Stimulated activated CD8-positive, alpha-beta memory T cell treated with anti-CD3 and anti-CD28 coated beads, Interleukin-7, amount 100 ng/mL, for 24 hours (primary cell): ENCODE data around the gene ZNF74.
"Not testable (repeated sequence)": the region's sequence is repeated elsewhere in the genome, so short reads cannot be mapped to it uniquely, and the experiment has no call there.

Experiments used
- DNase-seq: peaks from one replicate; pipeline ENCODE4 v3.0.0-alpha.2; 2020; ENCODE audit warnings: low read depth

The ZNF74 gene

DNA sequence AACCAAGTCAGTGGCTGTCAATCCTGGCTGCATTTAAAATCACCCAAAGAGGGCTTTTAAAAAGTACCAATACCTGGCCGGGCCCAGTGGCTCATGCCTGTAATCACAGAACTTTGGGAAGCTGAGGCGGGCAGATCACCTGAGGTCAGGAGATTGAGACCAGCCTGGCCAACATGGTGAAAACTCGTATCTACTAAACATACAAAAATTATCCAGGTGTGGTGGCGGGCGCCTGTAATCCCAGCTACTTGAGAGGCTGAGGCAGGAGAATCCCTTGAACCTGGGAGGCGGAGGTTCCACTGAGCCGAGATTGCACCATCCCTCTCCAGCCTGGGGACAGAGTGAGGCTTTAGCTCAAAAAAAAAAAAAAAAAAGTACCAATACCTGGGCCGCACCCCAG, 17.7 kb upstream of the ZNF74 start:
- DNase-seq = not testable (repeated sequence)

- not testable (repeated sequence) for DNase-seq
These were observed 17.0 kb upstream of the ZNF74 start for GRCh38 chr22:20376983-20377382.

- DNase-seq = no peak
These were observed 15.8 kb upstream of the ZNF74 start for GRCh38 chr22:20378110-20378509.

- DNase-seq = not testable (repeated sequence)
These were observed 15.3 kb upstream of the ZNF74 start for GRCh38 chr22:20378684-20379083.

DNA sequence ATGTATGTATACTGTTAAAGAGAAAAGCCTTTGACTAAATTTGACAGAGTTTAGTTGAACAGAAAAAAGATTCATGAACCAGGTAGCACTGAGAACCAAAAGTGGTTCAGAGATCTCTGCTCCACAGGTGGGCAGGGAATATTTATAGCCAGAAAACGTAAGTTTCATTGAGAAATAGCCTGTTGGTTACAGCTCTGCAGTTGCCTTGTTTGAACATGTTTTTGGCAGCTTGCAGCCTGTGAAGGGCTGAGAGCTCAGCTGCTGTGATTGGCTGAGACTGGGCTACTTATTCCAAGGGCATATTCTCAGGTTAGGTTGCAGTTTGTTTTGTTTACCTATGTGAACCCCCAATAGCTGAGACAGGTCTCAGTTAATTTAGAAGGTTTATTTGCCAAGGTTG, 13.5 kb upstream of the ZNF74 start:
- DNase-seq = no peak

DNA sequence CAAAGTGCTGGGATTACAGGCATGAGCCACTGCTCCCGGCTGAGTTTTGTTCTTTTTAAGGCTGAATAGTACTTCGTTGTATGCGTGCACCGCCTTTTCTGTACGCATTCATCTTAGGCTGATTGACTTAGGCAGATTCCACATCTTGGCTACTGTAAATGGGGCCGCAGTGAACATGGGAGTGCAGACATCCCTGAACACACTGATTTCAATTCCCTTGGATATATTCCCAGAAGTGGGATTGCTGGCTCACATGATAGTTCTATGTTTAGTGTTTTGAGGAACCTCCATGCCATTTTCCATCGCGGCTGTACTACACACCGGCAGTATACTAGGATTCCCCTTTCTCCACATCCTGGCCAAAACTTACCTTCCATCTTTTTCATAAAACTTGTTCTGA, 10.4 kb upstream of the ZNF74 start:
- DNase-seq = no peak

- no peak for DNase-seq
These were observed 9.8 kb upstream of the ZNF74 start for GRCh38 chr22:20384171-20384570.

DNA sequence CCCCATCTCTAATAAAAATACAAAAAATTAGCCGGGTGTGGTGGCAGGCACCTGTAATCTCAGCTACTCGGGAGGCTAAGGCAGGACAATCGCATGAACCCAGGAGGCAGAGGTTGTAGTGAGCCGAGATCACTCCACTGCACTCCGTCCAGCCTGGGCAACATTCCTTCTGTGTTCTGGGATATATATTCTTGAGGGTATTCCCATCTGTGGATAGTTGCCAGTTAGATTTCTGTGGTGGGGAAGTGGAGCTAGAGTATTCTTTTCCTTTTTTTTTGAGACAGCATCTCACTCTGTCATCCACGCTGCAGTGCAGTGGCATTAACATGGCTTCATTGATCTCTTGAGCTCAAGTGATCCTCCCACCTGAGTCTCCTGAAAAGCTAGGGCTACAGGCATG, 9.1 kb upstream of the ZNF74 start:
- DNase-seq = no peak

DNA sequence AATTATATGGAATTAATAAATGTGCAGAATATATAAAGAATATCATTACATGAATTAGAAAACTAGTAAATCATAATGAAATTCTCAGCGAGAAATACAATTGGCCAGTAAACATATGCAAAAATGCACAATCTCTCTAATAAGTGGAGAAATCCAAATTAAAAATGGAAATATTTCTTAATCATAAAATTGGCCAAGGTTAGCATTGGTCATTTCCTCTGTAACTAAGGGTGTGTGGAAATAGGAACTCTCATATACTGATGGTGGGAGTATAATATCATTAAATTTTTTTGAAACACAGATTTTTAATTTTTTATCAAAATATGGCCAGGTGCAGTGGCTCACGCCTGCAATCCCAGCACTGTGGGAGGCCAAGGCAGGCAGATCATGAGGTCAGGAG, 7.6 kb upstream of the ZNF74 start:
- no peak for DNase-seq

DNA sequence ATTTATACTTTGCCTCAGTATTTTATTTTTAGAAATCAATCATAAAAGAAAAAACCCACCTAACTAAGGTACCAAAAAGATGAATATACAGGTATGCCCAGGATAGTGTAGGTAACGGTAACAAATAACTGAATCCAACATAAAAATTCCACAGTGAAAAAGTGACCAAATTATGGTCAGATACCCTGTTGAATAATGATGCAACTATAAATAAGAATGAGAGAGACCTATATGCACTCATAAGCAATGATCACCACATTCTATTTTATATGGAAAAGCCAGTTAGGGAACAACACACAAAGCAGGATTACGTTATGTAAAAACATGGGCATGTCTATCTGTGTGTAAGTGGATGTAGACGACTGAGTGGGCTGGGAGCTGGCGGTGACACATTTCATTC, 7.0 kb upstream of the ZNF74 start:
- no peak for DNase-seq

DNA sequence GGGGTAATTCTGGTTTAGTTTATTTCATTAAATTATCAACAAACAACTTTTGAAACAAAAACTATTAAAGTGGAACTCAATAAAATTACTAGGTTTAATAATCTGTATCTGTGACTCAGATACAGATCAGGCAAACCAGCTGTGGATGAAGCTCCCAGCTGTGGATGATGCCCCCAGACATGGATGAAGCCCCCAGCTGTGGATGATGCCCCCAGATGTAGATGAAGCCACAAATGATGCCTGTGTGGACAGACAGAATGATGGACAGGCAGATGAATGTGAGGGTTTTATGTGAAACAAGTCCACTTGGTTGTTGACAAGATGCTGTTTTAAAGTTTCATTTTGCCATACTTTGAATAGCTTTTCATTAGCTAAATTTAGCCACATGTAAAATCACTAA, 5.8 kb upstream of the ZNF74 start:
- no peak for DNase-seq

- no peak for DNase-seq
These were observed 4.7 kb upstream of the ZNF74 start for GRCh38 chr22:20389288-20389687.

DNA sequence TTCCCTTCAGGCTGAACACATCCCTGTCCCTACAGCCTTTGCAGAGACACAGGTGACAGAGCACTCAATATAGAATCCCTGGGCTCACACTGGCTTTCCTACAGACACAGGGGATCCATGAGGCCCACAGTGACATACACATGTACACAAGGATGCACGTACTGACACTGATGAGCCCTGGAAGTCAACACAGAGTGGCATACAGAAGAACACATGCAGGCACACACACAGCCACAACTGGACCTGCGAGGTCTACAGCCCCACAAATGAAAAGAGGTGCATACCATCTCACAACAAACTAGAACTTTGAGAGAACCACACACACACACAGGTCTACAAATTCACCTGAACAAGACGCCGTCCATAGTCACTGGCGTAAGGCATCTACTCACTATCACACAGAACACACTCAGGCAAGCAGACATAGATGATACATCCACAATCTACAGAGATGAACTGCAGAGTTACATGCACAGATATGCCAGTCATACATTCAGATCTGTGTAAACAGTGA, 3.5 kb upstream of the ZNF74 start:
- DNase-seq = no peak

DNA sequence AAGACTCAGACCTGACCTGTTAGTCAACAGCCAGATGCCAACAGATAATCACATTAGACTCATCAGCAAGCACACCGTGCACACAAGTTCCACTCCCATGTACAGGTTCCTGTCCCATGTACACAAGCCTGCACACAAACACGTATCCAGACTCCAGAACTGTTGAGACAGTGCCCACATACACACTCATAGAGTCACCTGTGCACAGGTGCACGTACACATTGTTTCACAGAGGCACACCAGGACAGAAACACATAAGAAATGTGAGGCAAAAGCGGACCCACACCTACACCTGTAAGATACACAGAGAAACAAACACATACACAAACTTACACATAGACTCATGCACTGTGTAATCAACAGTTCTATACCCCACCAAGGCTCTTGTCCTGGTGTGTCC, 2.7 kb upstream of the ZNF74 start:
- no peak for DNase-seq

DNA sequence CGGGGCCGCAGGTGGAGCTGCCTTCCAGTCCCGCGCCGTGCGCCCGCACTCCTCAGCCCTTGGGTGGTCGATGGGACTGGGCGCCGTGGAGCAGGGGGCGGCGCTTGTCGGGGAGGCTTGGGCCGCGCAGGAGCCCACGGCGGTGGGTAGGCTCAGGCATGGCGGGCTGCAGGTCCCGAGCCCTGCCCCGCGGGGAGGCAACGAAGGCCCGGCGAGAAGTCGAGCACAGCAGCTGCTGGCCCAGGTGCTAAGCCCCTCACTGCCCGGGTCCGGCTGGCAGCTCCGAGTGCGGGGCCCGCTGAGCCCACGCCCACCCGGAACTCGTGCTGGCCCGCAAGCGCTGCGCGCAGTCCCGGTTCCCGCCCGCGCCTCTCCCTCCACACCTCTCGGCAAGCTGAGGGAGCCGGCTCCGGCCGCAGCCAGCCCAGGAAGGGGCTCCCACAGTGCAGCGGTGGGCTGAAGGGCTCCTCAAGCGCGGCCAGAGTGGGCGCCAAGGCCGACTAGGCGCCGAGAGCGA, 1.5 kb upstream of the ZNF74 start:
- DNase-seq = not testable (repeated sequence)

DNA sequence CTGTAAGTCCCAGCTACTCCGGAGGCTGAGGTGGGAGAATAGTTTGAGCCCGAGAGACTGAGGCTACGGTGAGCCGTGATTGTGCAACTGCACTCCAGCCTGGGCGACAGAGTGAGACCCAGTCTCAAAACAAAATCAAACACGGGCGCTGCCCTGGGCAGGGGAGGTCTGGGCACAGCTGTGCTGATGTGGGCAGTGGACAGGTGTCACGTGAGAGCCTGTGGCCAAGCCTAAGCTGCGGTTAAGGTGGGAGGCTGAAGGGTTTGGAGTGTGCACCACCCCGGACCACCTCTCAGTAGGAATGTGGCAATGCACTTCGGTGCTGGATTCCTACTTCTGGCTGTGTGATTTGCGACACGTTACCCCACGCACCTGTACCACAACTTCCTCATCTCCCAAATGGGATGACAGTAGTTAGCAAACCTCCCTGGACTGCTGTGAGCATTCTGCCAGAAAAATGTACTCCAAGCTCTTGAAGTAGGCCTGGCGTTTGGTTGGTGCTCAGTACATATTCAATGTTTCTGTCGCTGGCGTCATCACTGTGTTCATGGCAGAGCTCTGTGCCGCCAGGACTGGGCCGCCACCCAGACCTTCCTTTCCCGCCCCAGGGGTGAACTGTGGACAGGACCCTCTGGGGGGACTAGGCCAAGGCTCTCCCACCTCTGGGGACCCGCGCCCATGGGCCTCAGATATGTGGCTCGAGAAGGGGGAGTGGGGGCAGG, 807 bp upstream of the ZNF74 start:
- no peak for DNase-seq

DNA sequence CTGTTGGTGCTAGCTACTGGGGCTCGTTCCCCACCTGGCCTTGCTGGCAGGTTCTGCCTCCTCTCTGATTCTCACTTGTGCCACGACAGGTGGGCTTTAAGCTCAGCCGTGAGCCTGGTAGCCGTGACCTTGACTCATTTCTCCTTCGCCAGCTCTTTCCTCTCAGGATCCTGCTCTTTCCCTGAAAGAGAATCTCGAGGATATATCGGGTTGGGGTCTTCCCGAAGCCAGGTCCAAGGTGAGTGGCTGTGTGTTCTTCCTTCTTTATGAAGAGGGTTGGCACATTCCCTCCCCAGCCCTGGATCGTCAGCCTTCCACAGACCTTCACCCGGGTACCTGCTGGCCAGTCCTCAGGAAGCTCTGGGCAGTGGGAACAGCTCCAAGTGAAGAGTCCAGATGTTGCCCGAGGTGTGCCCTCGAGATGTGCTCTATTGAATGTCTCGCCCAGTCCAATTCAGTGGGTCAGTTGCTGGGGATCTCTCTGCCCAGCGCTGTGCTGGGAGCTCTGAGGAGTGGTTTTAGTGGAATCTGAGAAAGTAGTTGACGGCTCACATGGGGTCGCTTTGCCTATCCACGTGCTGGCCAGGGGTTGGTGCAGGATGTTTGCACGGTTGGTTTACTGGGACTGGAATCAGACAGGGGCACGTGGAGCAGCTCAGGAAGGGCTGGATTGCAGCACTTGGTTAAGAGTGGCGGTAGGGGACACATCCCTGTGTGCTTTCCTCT, 1.4 kb downstream of the ZNF74 start:
- no peak for DNase-seq

GRCh38 chr22:20395907-20396287, 1.9 kb downstream of the ZNF74 start:
- DNase-seq = no peak

- DNase-seq = no peak
These were observed 2.7 kb downstream of the ZNF74 start for GRCh38 chr22:20396639-20397038.

GRCh38 chr22:20397498-20397897, 3.5 kb downstream of the ZNF74 start:
- no peak for DNase-seq

GRCh38 chr22:20398420-20398819, 4.5 kb downstream of the ZNF74 start:
- no peak for DNase-seq

GRCh38 chr22:20399866-20400605, 6.1 kb downstream of the ZNF74 start:
- DNase-seq = no peak
